ENCODE results near the gene SETBP1. TPM values are rescaled to one million over a fixed set of nuclear protein-coding genes. Genes with fewer than 3 reads are reported as not detected.
"Not testable (repeated sequence)": the region's sequence is repeated elsewhere in the genome, so short reads cannot be mapped to it uniquely, and the experiment has no call there.

SETBP1 gene
- total RNA-seq, 1 experiment from 2014 or later, result 14.0 TPM

GRCh38 chr18:44719519-44720060, 38.9 kb downstream of the SETBP1 start:
- BruUV-seq (replicated peaks), result no TSS peak
- TF ChIP-seq CTCF (conservative IDR thresholded peaks at IDR 0.05; ENCODE audit: low read depth, low read length), result no peak
- TF ChIP-seq EZH2 (IDR thresholded peaks at IDR 0.05; ENCODE audit: borderline replicate concordance, low read depth, low read length, poor library complexity, severe bottlenecking), result no peak
- H3K4me3 ChIP-seq (ENCODE audit: low read depth, low read length, poor library complexity, severe bottlenecking), result no peak overlapping the region
- intact Hi-C loops (cut with micrococcal nuclease; ENCODE audit: unreplicated experiment), result no loop called here
- POLR2A ChIA-PET (ENCODE audit: low non-redundant PET), result no interaction called here
- DNase-seq (ENCODE audit: low spot score), result no peak
- peaks cover 17% of the 10 kb centered on the region for H3K4me1 ChIP-seq (ENCODE audit: insufficient read depth, low read length, poor library complexity, severe bottlenecking)
- CTCF ChIA-PET, result no interaction called here
- no peak overlapping the region for H3K27ac ChIP-seq (ENCODE audit: low read depth, low read length, poor library complexity, severe bottlenecking)
- H3K36me3 ChIP-seq (ENCODE audit: insufficient read depth, low read length, poor library complexity, severe bottlenecking), result no peaks in the 10 kb centered on the region
- H3K9me3 ChIP-seq (ENCODE audit: low read depth, low read length, poor library complexity, severe bottlenecking), result no peaks in the 10 kb centered on the region
- H3K27me3 ChIP-seq (replicated peaks; ENCODE audit: insufficient read depth, low read depth, low read length, poor library complexity), result no peaks in the 10 kb centered on the region

DNA sequence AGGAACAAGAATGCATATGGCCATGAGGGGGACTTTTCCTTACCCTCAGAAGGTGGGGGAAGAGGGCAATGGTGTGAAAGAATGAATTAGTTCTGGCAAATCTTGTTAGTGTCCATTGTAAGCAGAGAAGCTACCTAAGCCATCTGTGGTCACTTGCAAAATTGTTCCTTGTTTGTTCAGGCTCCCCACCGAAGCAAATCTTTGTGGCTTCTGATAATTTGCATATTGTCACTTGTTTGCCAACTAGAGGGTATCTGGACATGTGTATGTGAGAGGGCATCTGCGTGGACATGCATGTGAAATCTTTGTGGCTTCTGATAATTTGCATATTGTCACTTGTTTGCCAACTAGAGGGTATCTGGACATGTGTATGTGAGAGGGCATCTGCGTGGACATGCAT, 41.1 kb downstream of the SETBP1 start:
- BruUV-seq (replicated peaks); DNase-seq (ENCODE audit: low spot score); intact Hi-C loops (cut with micrococcal nuclease; ENCODE audit: unreplicated experiment); H3K36me3 ChIP-seq (ENCODE audit: insufficient read depth, low read length, poor library complexity, severe bottlenecking); H3K27ac ChIP-seq (ENCODE audit: low read depth, low read length, poor library complexity, severe bottlenecking); H3K27me3 ChIP-seq (replicated peaks; ENCODE audit: insufficient read depth, low read depth, low read length, poor library complexity); H3K4me3 ChIP-seq (ENCODE audit: low read depth, low read length, poor library complexity, severe bottlenecking); H3K9me3 ChIP-seq (ENCODE audit: low read depth, low read length, poor library complexity, severe bottlenecking); CTCF ChIA-PET: not testable (repeated sequence)
- POLR2A ChIA-PET (ENCODE audit: low non-redundant PET), result interaction anchor here (0.7 kb wide), 1 partner anchor 15 kb away, joined by 3 read pairs; no protein-coding TSS in a partner anchor
- peaks cover 29% of the 10 kb centered on the region for H3K4me1 ChIP-seq (ENCODE audit: insufficient read depth, low read length, poor library complexity, severe bottlenecking)

DNA sequence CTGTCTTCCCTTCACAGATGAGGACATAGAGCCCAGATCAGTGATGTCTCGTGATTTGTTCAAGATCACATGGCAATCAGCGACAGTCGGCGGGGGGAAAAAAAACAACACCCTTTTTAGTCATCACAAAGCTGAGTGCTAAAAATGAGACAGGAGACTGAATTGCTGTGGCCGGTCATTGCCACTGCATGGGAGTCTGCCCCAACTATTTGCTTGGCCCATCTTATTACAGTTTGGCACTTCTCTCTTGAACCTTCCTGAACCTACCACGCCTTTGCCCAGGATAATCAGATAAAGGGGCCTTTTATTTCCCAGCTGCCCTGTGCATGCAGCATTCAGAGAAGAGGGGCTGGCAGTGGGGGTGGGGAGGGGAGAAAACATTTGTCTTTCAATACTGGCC, 42.7 kb downstream of the SETBP1 start:
- no TSS peak for BruUV-seq (replicated peaks)

More for the DNA sequence above, 42.7 kb downstream of the SETBP1 start:
- POLR2A ChIA-PET (ENCODE audit: low non-redundant PET), result no interaction called here
- Histone ChIP-seq H3K4me3 (ENCODE audit: low read depth, low read length, poor library complexity, severe bottlenecking) (no peak overlapping the region), H3K27me3 (replicated peaks; ENCODE audit: insufficient read depth, low read depth, low read length, poor library complexity) (no peaks in the 10 kb centered on the region), H3K4me1 (ENCODE audit: insufficient read depth, low read length, poor library complexity, severe bottlenecking) (peaks cover 29% of the 10 kb centered on the region), H3K36me3 (ENCODE audit: insufficient read depth, low read length, poor library complexity, severe bottlenecking) (no peaks in the 10 kb centered on the region), H3K27ac (ENCODE audit: low read depth, low read length, poor library complexity, severe bottlenecking) (no peak overlapping the region), H3K9me3 (ENCODE audit: low read depth, low read length, poor library complexity, severe bottlenecking) (no peaks in the 10 kb centered on the region)
- CTCF ChIA-PET, result no interaction called here
- DNase-seq (ENCODE audit: low spot score), result no peak
- TF ChIP-seq EZH2 (IDR thresholded peaks at IDR 0.05; ENCODE audit: borderline replicate concordance, low read depth, low read length, poor library complexity, severe bottlenecking) (no peak), CTCF (conservative IDR thresholded peaks at IDR 0.05; ENCODE audit: low read depth, low read length) (no peak)
- intact Hi-C loops (cut with micrococcal nuclease; ENCODE audit: unreplicated experiment), result no loop called here
